HepG2 (cell line): ENCODE measurements around the gene TEKT2. TPM values are rescaled to one million over a fixed set of nuclear protein-coding genes. Genes with fewer than 3 reads are reported as not detected.

ENCODE experiments used
- ATAC-seq: fragments of 200-7000 bp; cut with Tn5 transposase; 3 replicates; pipeline ENCODE4 v1.9.1; 2020; ENCODE audit warnings: mild to moderate bottlenecking, moderate library complexity
- BruUV-seq: library from RNA; stranded (reverse); fragments of 400-500 nt; replicated peaks from 2 replicates; lab custom pipeline; 2021; lab: Mats Ljungman, UMichigan
- CTCF ChIA-PET: fragments of 300-600 bp; formaldehyde crosslinking; extraction: SDS; loops from one replicate; lab custom pipeline; 2021; ENCODE audit warnings: low total read pairs, inconsistent platforms, low intra/inter-chr PET ratio; lab: Yijun Ruan, JAX
- POLR2A ChIA-PET: fragments of 350-600 bp; sonication (Branson Sonifier 250); formaldehyde crosslinking; loops from one replicate; lab custom pipeline; 2020; ENCODE audit warnings: antibody characterized with exemption, inconsistent platforms; lab: Yijun Ruan, JAX
- DNase-seq: peaks from one replicate; pipeline ENCODE4 v3.0.0-alpha.2; 2015; ENCODE audit warnings: low spot score
- FAIRE-seq: peaks from 3 replicates; lab custom pipeline; 2011; peaks lifted over from hg19 to GRCh38; lab: Jason Lieb, UNC
- H2AFZ ChIP-seq: one replicate; pipeline ENCODE4 v1.6.1; 2011; ENCODE audit warnings: low read length, inconsistent platforms
- H3K27ac ChIP-seq: fragments of 300-600 bp; 3 replicates; pipeline ENCODE4 v1.8.0; 2011; ENCODE audit warnings: mixed run types, mild to moderate bottlenecking, mixed read lengths, low read length, inconsistent platforms; ENCODE audit not compliant: insufficient read depth; ENCODE audit errors: extremely low read length
- H3K27me3 ChIP-seq, 2 experiments: fragments of 200-600 bp in 1 of 2; 2 replicates in 1 of 2; 3 replicates in 1 of 2; pipeline versions ENCODE4 v1.6.0 to v1.8.0; 2011; ENCODE audit warnings: low read length in 2 of 2, mild to moderate bottlenecking in 2 of 2, moderate library complexity in 2 of 2, inconsistent platforms in 1 of 2; ENCODE audit not compliant: insufficient read depth in 2 of 2, control insufficient read depth in 1 of 2
- H3K36me3 ChIP-seq, 2 experiments: fragments of 200-600 bp in 1 of 2; replicated peaks in 1 of 2; 2 replicates in 1 of 2; 3 replicates in 1 of 2; pipeline versions ENCODE4 v1.5.1 to v1.8.0; 2011; ENCODE audit warnings: low read length in 2 of 2, inconsistent platforms in 1 of 2; ENCODE audit not compliant: insufficient read depth in 2 of 2, control insufficient read depth in 1 of 2
- H3K4me1 ChIP-seq: 2 replicates; pipeline ENCODE4 v1.5.1; 2012; ENCODE audit warnings: low read length, inconsistent platforms; ENCODE audit not compliant: insufficient read depth
- H3K4me2 ChIP-seq: 2 replicates; pipeline ENCODE4 v1.6.0; 2011; ENCODE audit warnings: low read depth, low read length, inconsistent platforms
- H3K4me3 ChIP-seq, 3 experiments: fragments of 200-600 bp in 1 of 3; sonication (generic), shearing (Covaris generic) in 1 of 3; replicated peaks in 1 of 3; 2 replicates each; pipeline ENCODE4 v1.5.1; 2011 to 2016; ENCODE audit warnings: low read length in 3 of 3, inconsistent platforms in 2 of 3, low read depth in 2 of 3, mild to moderate bottlenecking in 2 of 3, control low read depth in 1 of 3, mixed read lengths in 1 of 3; ENCODE audit not compliant: insufficient read depth in 1 of 3
- H3K79me2 ChIP-seq: one replicate; pipeline ENCODE4 v1.6.1; 2011; ENCODE audit warnings: low read length, inconsistent platforms; ENCODE audit not compliant: insufficient read depth
- H3K9ac ChIP-seq: 2 replicates; pipeline ENCODE4 v1.6.0; 2011; ENCODE audit warnings: mild to moderate bottlenecking, low read depth, low read length, inconsistent platforms; ENCODE audit not compliant: insufficient read depth
- H3K9me3 ChIP-seq: 2 replicates; pipeline ENCODE4 v1.5.1; 2012; ENCODE audit warnings: mild to moderate bottlenecking, low read length
- H4K20me1 ChIP-seq: 2 replicates; pipeline ENCODE4 v1.6.0; 2011; ENCODE audit warnings: inconsistent platforms, mild to moderate bottlenecking, low read length, moderate library complexity; ENCODE audit not compliant: insufficient read depth
- DNMT3B ChIP-seq: conservative IDR thresholded peaks from 2 replicates; pipeline ENCODE4 v1.6.1; 2016; ENCODE audit warnings: missing biosample characterization, control low read depth
- MAFF ChIP-seq: IDR thresholded peaks from 2 replicates; pipeline ENCODE4 v1.6.1; 2011; ENCODE audit warnings: low read depth, low read length, improper control_type of control experiment
- MAFK ChIP-seq, 2 experiments: IDR thresholded peaks in 1 of 2; conservative IDR thresholded peaks in 1 of 2; 2 replicates each; pipeline ENCODE4 v1.6.1; 2011; ENCODE audit warnings: improper control_type of control experiment in 2 of 2, low read length in 2 of 2
- ZBTB7A ChIP-seq: sonication (generic); formaldehyde crosslinking; IDR thresholded peaks from 2 replicates; pipeline ENCODE4 v1.8.0; 2022; ENCODE audit warnings: mild to moderate bottlenecking, missing genetic modification reagents
- ZNF775 ChIP-seq: sonication (generic); formaldehyde crosslinking; IDR thresholded peaks from 2 replicates; pipeline ENCODE4 v1.4.0; 2020; ENCODE audit warnings: missing genetic modification reagents, mild to moderate bottlenecking, moderate library complexity, borderline replicate concordance
- ZNF816 ChIP-seq: sonication (generic); formaldehyde crosslinking; IDR thresholded peaks from 2 replicates; pipeline ENCODE4 v1.8.0; 2022; ENCODE audit warnings: missing genetic modification reagents, mild to moderate bottlenecking, borderline replicate concordance
- in situ Hi-C: cut with HindIII; loops from 2 replicates; pipeline ENCODE4 v1.10.0; 2017; ENCODE audit warnings: low pct_unique_long_range_greater_than_20kb; ENCODE audit not compliant: extremely low pct_ligation_motif_present
- intact Hi-C: fragments of 100-400 bp; cut with micrococcal nuclease; formaldehyde crosslinking; loops from one replicate; pipeline ENCODE4 v1.10.0; 2022; ENCODE audit not compliant: unreplicated experiment
- polyA plus RNA-seq, 8 experiments: library from polyadenylated mRNA; depleted of rRNA in 3 of 8; stranded (reverse) in 7 of 8; unstranded in 1 of 8; fragments of >200 nt; fragmentation: Illumina TruSeq in 4 of 8; extraction: Trizol in 4 of 8; gene quantifications; 2 replicates each; pipeline versions ENCODE4 v1.2.1 to v1.2.3, GENCODE V29; 2011 to 2016; ENCODE audit warnings: low read depth in 4 of 8, missing spikeins in 1 of 8, mixed read lengths in 1 of 8; ENCODE audit not compliant: insufficient read depth in 1 of 8
- total RNA-seq, 5 experiments: library from RNA; depleted of rRNA; stranded (reverse); fragments of >200 nt; fragmentation: Illumina TruSeq; extraction: Trizol; gene quantifications; 2 replicates each; pipeline ENCODE4 v1.2.3, GENCODE V29; 2016; ENCODE audit warnings: low read depth in 1 of 5

The TEKT2 gene
- total and polyA plus RNA-seq, 2 of the 13 experiments (the other 11 are each of a cell fraction or from before 2014, with no cell fraction given): 0.31 to 0.38 TPM

- no peaks in the 10 kb centered on the region for H3K27me3 ChIP-seq
- no peak for ATAC-seq
- no peaks in the 10 kb centered on the region for H3K79me2 ChIP-seq
- no peak for FAIRE-seq
- no peak for DNase-seq
- H3K4me1 ChIP-seq: no peaks in the 10 kb centered on the region
- no peaks in the 10 kb centered on the region for H3K9me3 ChIP-seq
- no peak overlapping the region for H3K27ac ChIP-seq
- no peak overlapping the region for H2AFZ ChIP-seq
- no peak overlapping the region for H3K9ac ChIP-seq
- BruUV-seq: no TSS peak
- H3K4me3 ChIP-seq: no peak overlapping the region
- in situ Hi-C loops: no loop called here
- ChIA-PET POLR2A (no interaction called here), CTCF (no interaction called here)
- intact Hi-C loops: no loop called here
- H3K36me3 ChIP-seq: peaks cover 0 to 9% of the 10 kb centered on the region in 2 experiments; a peak in 4 of 5 replicates
- H3K4me2 ChIP-seq: no peak overlapping the region
- TF ChIP-seq DNMT3B (CRISPR knock-in tag) (no peak), ZNF775 (CRISPR knock-in tag) (no peak), ZBTB7A (CRISPR knock-in tag) (no peak)
- no peaks in the 10 kb centered on the region for H4K20me1 ChIP-seq
Measured at GRCh38 chr1:36051821-36052220, 32.1 kb upstream of the TEKT2 start.

- BruUV-seq: no TSS peak
- no peaks in the 10 kb centered on the region for H3K27me3 ChIP-seq
- in situ Hi-C loops (no loop called here), intact Hi-C loops (no loop called here)
- no peaks in the 10 kb centered on the region for H4K20me1 ChIP-seq
- no peak overlapping the region for H3K4me3 ChIP-seq
- CTCF ChIA-PET: no interaction called here
- no peak for ATAC-seq
- peaks cover 0 to 9% of the 10 kb centered on the region in 2 experiments; a peak in 3 of 5 replicates for H3K36me3 ChIP-seq
- H3K9me3 ChIP-seq: no peaks in the 10 kb centered on the region
- H2AFZ ChIP-seq: no peak overlapping the region
- H3K9ac ChIP-seq: no peak overlapping the region
- H3K4me1 ChIP-seq: no peaks in the 10 kb centered on the region
- no peak overlapping the region for H3K27ac ChIP-seq
- POLR2A ChIA-PET: no interaction called here
- DNase-seq: no peak
- peak; percentile 64 for TF ChIP-seq MAFF
- TF ChIP-seq MAFK (conservative IDR thresholded peaks at IDR 0.05 in 1 of 2, IDR thresholded peaks at IDR 0.05 in 1 of 2; ENCODE audit: low read length in 2 of 2): peak; percentile 65 to 87; a peak in 3 of 4 replicates
- TF ChIP-seq ZNF816: no peak
- FAIRE-seq: no peak
- H3K4me2 ChIP-seq: no peak overlapping the region
- H3K79me2 ChIP-seq: no peaks in the 10 kb centered on the region
Measured at GRCh38 chr1:36053978-36054377, 29.9 kb upstream of the TEKT2 start.
